NCI-H2029 (cell line): Measurements from ENCODE around the gene SPINK1.
A peak's percentile ranks its signal among the peaks of the same experiment; 100 is the strongest.
"Not testable (repeated sequence)": the region's sequence is repeated elsewhere in the genome, so short reads cannot be mapped to it uniquely, and the experiment has no call there.

Experiments used
- DNase-seq: peaks from one replicate; lab custom pipeline; 2025; lab: John Stamatoyannopoulos, UW

Gene SPINK1, protein sequence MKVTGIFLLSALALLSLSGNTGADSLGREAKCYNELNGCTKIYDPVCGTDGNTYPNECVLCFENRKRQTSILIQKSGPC

DNA sequence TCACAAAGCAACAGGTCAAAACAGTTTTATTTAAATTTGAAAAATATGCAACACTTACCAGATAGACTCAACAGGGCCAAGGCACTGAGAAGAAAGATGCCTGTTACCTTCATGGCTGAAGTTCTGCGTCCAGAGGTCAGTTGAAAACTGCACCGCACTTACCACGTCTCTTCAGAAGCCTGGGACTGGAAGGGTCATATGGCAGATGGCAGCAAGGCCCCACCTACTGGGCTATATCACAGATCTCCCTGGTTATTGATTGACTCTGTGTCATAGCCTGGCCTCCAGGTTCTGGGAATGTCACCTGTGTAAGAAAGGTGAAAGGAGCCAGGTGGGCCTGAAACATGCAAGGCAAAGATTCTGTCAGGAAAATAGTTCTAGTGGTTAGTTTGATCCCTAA is at the start of gene SPINK1:
Gene SPINK1, minus strand, starts transcription at position 207 of the 400 bp plus-strand sequence. Its CDS starts 94 bp downstream, at position 113.
- DNase-seq = no peak

- no peak for DNase-seq
Measured at GRCh38 chr5:147880487-147880886, 49.0 kb upstream of the SPINK1 start.

DNA sequence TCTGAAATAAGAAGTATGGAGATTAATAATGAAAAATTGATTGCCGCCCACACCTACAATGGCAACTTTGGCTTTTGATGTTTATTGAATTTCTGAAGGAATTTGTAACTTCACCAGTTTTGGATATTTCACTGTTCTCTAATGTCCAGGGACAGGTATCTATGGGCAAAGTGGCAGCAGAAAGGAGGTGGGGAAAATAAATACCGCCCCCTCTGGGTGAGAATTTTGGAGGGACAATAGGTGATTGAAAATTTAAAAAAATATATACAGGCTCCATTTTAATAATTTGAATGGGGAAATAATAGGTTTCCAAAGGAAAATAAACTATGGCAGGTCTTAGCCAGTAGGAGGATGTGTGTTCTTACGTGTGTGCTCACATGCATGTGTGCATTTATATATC is 48.3 kb upstream of the SPINK1 start:
- DNase-seq = no peak

GRCh38 chr5:147878066-147878759 is 46.7 kb upstream of the SPINK1 start, which contains the start of gene SCGB3A2:
Gene SCGB3A2 (plus strand): TSS chr5:147878711. CDS start chr5:147878804, 93 bp downstream.
- DNase-seq = no peak

- no peak for DNase-seq
Measured at GRCh38 chr5:147876626-147877025, 45.2 kb upstream of the SPINK1 start.

GRCh38 chr5:147876141-147876540 is 44.7 kb upstream of the SPINK1 start:
- DNase-seq = no peak

- DNase-seq = no peak
Measured at GRCh38 chr5:147874910-147875367, 43.5 kb upstream of the SPINK1 start.

DNA sequence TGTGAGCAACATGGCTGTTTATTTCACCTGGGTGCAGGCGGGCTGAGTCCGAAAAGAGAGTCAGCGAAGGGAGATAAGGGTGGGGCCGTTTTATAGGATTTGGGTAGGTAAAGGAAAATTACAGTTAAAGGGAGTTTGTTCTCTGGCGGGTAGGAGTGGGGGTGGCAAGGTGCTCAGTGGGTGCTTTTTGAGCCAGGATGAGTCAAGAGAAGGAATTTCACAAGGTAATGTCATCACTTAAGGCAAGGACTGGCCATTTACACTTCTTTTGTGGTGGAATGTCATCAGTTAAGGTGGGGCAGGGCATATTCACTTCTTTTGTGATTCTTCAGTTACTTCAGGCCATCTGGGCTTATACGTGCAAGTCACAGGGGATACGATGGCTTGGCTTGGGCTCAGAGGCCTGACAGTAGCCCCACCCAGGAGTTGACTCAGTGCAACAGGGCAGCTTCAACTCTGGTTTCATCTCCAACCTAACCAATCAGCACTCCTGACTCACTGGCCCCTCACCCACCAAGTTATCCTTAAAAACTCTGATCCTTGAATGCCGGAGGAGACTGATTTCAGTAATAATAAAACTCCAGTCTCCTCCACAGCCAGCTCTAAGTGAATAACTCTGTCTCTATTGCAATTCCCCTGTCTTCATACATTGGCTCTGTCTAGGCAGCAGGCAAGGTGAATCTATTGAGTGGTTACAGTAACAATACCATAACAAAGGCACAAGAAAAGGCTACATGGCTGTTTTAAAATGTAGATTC is 42.8 kb upstream of the SPINK1 start:
- not testable (repeated sequence) for DNase-seq

- not testable (repeated sequence) for DNase-seq
Measured at GRCh38 chr5:147872744-147873435, 41.4 kb upstream of the SPINK1 start.

DNA sequence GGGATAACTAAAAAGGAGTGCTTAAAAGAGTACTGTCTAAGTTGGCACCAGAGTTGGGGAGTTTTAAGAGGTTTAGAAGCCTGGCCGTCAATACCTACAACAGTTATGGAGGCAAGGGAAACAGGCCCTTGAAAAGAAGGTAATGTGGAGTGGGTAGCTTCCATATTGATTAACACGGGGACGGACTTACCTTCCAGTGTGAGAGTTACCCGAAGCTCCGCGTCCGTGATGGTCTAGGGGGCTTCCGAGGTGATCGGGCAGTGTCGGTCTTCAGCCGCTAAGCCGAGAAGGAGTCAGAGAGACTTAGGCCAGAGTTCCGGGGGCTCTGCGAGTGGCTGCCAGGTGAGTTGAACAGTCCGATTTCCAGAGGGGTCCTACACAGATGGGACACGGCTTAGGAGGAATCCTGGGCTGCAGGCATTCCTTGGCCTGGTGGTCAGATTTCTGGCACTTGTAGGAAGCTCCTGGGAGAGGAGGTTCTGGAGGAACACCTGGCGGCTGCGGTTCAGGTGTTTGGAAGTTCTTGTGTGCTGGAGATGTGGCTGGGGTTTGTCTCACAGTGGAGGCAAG is 40.6 kb upstream of the SPINK1 start:
- DNase-seq = not testable (repeated sequence)

- DNase-seq = not testable (repeated sequence)
Measured at GRCh38 chr5:147869892-147870291, 38.4 kb upstream of the SPINK1 start.

DNA sequence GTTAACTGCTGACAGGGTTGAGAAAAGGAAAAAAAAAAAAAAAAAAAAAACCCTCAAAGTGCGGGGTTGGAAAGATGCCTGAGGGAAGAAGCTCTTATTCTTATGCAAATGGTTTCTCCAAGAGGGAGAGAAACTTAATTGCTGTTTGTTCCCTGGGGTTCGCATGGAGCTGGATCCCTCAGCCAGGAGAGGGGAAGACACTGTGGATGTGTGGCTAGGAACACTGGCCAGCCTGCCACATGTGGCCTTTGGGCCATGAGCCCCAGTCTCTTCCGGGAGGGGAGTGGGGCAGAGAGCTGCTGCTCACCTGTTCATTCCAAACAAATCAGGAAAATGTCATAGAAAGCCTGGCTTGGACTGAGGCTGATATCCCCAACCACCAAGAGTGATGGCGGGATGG is 37.6 kb upstream of the SPINK1 start:
- no peak for DNase-seq

GRCh38 chr5:147863454-147864158 is 32.1 kb upstream of the SPINK1 start:
- DNase-seq = no peak

- no peak for DNase-seq
Measured at GRCh38 chr5:147860641-147861025, 29.2 kb upstream of the SPINK1 start.

DNA sequence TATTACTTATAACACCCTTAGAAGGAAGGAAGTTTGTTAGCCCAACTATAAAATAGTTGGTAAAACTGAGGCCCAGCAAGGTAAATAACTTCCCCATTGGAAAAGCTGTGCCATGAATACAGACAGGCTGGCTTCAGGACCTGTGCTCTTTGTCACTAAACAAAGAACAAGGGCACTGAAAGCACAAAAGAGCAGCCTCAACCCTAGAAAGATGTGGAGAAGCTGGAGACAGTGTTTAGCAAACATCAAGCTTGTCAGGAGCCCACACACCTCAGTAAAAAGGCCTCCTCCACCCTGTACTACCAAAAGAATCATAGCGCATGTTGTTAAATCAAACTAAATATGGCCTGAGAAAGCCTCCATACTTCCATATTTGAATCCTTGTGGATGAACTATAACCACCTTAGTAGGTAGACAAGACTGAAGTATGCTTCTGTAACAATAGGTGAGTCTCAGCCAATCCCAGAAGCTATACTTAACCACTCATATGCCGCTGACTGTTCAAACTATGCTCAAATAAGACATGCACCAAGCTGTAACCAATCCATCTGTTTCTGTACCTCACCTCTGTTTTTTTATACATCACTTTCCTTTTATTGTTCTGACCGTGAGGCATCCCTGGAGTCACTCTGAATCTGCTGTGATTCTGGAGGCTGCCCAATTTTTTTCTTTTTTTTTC is 28.6 kb upstream of the SPINK1 start:
- DNase-seq = no peak

DNA sequence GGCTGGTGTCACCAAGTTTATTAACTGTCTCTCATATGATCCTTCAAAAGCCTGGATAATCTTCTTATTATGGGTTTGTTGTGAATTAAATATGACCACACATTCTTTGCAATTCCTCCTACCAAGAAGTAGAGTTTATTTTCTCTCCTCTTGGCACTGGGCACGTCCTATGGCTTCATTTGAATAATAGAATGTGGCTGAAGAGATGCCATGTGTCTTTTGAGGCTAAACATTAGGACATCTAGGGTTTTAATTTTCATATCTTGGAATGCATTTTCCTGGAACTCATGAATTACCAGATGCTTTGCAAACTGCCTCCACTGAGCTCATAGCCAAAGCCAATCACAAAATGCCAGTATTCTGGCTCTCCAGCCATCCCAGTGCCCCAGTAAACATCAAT is 27.1 kb upstream of the SPINK1 start:
- no peak for DNase-seq

DNA sequence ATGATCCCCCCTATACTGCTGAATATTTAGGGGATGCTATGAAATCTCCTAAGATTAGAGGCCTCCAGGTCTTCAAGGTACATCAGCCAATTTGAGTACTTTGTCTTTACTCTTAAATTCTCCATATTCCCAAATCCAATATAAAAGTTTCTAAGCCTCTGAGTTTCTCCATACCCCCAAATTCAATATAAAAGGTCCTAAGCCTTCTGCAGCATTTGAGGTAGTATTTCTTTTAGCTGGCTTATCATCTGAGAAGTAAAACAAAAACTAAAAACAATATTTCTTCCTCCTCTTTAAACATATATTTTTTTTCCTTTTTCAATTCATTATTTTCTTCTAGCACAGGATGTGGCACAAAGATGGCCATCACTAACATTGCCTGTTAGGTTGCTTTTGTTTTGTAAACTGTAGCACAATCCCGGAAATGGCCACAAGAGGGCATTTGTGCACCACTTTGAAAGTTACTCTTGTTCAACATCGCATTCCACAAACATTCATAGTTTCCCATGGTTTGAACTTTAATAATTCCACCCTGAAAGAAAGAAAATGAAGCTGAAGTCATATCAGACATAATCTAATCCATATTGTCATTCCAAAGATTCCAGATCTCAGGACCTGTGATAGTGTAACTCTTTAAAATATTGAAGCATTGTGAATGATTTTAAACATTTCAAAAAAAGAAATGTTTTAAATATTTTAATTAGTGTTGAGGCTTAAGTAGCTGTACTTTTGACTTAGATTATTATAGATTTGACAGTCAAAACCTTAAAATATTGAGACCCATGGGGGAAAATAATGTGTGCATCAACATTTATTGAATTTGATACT is 26.0 kb upstream of the SPINK1 start:
- DNase-seq = peak; percentile 24

DNA sequence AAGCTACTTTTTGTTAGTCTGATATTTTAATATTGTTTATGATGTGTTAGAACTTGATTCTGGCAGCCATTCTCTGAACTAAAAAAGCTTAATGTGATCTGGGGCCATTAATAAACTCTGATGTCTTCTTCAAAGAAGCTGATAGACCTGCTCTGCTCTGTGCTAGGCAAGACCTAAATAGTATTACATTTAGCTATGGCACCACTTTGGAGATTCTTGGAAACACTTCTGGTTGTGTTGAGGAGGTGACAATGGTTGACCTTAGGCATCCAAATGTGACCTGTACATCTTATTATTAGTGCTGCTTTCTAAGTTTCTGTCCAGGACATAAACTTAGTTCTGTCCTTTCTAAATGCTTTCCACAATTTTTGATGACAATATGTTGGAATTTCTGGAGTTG is 25.3 kb upstream of the SPINK1 start:
- no peak for DNase-seq

DNA sequence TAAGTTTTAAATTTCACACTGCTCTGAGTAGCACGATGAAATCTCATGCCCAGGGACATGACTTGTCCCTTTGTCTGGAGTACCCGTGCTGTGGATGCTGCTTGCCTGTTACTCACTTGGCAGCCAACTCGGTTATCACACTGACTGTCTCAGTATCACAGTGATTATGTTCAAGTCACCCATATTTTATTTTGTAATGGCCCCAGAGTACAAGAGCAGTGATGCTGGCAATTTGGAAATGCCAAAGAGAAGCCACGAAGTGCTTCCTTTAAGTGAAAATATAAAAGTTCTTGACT is 24.3 kb upstream of the SPINK1 start:
- no peak for DNase-seq
